Epithelial cell of proximal tubule (primary cell): ENCODE data around the gene TMEM170B. TPM values are rescaled to one million over a fixed set of nuclear protein-coding genes. Genes with fewer than 3 reads are reported as not detected.
"Not testable (repeated sequence)": the region's sequence is repeated elsewhere in the genome, so short reads cannot be mapped to it uniquely, and the experiment has no call there.

ENCODE experiments used
- DNase-seq: peaks from one replicate; pipeline ENCODE4 v3.0.0-alpha.2; 2011; ENCODE audit warnings: low read depth
- H3K4me3 ChIP-seq: 2 replicates; pipeline ENCODE4 v1.5.1; 2011; ENCODE audit warnings: low read depth, mild to moderate bottlenecking, low read length
- total RNA-seq: library from RNA; depleted of rRNA; stranded (reverse); fragments of >200 nt; gene quantifications from 2 replicates; pipeline ENCODE4 v1.2.3, GENCODE V29; 2015
- TF ChIP-seq, protein P1 (sequence below): conservative IDR thresholded peaks from 2 replicates; pipeline ENCODE4 v1.5.1; 2012; ENCODE audit warnings: low read depth, mild to moderate bottlenecking, low read length

TMEM170B gene
- total RNA-seq, 1 donor from 2014 or later = 0.92 TPM

- TF ChIP-seq, protein P1, sequence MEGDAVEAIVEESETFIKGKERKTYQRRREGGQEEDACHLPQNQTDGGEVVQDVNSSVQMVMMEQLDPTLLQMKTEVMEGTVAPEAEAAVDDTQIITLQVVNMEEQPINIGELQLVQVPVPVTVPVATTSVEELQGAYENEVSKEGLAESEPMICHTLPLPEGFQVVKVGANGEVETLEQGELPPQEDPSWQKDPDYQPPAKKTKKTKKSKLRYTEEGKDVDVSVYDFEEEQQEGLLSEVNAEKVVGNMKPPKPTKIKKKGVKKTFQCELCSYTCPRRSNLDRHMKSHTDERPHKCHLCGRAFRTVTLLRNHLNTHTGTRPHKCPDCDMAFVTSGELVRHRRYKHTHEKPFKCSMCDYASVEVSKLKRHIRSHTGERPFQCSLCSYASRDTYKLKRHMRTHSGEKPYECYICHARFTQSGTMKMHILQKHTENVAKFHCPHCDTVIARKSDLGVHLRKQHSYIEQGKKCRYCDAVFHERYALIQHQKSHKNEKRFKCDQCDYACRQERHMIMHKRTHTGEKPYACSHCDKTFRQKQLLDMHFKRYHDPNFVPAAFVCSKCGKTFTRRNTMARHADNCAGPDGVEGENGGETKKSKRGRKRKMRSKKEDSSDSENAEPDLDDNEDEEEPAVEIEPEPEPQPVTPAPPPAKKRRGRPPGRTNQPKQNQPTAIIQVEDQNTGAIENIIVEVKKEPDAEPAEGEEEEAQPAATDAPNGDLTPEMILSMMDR = no peak
- no peak for DNase-seq
- H3K4me3 ChIP-seq = no peak overlapping the region
These were observed 6.5 kb downstream of the TMEM170B start for GRCh38 chr6:11543919-11544518.

DNA sequence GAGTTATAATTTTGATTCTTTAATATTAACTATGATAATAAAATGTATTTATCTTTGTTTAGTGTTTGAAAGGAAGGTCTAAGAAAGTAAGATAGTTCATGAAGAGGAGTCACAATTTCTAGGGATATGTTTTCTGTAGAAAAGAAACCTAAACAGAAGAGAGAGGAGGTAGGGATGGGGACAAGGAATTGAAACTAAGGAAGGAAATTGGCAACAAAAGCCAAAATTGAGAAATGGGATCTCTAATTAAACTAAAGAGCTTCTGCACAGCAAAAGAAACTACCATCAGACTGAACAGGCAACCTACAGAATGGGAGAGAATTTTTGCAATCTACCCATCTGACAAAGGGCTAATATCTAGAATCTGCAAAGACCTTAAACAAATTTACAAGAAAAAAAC is 10.3 kb downstream of the TMEM170B start:
- H3K4me3 ChIP-seq, DNase-seq: not testable (repeated sequence)

- DNase-seq, H3K4me3 ChIP-seq: not testable (repeated sequence)
These were observed 11.0 kb downstream of the TMEM170B start for GRCh38 chr6:11548578-11548977.

DNA sequence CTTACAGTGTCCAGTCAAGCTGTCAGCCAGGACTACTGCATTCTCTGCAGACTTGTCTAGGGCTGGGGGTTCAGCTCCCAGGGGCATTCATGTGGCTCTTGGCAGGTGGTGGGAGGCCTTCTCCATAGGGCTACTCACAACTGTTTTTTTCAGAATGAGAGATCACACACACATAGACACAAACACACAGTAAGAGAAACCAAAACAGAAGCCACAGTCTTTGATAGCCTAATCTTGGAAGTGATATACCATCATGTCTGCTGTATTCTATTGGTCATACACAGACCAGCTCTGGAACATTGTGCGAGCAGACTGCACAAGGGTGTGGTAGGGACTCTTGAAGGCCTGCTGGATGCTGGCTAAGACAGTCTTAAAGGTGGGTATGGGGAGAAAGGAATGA is 13.5 kb downstream of the TMEM170B start:
- TF ChIP-seq, protein P1 = no peak
- no peak for DNase-seq
- H3K4me3 ChIP-seq = no peak overlapping the region

GRCh38 chr6:11552442-11552841 is 14.9 kb downstream of the TMEM170B start:
- no peak overlapping the region for H3K4me3 ChIP-seq
- no peak for DNase-seq
- TF ChIP-seq, protein P1 = no peak

DNA sequence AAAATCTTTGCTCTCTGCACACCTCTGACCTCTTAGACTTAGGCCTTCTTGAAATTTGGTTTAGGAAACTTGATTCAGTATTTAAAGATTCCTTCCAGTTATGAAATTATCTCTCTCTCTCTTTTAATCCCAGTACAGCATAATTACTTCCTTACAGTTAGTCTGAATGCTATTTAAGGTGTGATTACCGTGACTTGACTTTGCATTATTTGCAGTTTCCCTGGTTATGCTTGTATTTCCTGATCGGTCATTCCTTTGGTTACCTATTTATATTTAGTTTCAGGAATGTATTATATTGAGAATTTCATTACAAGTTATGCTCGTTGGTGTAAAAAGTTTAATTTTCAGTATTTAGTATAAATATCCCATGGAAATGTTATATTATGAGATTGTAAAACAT is 16.3 kb downstream of the TMEM170B start:
- TF ChIP-seq, protein P1 = no peak
- DNase-seq = no peak
- no peak overlapping the region for H3K4me3 ChIP-seq

DNA sequence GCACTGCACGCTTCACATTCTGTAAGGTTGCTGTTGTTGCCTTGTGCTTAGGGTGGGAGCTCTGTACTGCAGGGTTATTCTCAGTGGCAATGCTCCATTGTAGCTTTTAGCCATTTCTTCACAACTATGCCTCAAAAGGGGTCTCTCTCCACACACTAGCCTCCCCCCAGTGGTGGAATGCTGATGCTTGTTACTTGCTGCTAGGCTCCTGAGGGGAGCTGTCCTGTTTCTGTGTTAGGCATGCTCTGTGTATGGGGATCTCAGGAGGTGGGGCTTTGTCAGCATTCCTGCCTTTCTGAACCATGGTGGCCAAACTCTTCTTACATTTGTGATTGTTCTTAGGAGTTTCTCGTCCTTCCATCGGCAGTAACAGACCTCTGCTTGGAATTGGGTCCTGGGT is 18.8 kb downstream of the TMEM170B start:
- TF ChIP-seq, protein P1 = no peak
- H3K4me3 ChIP-seq = no peak overlapping the region
- no peak for DNase-seq

GRCh38 chr6:11563793-11564192 is 26.2 kb downstream of the TMEM170B start:
- DNase-seq = no peak
- no peak overlapping the region for H3K4me3 ChIP-seq
- TF ChIP-seq, protein P1 = no peak
